Stimulated activated CD8-positive, alpha-beta memory T cell treated with anti-CD3 and anti-CD28 coated beads, Interleukin-7, amount 100 ng/mL, for 24 hours (primary cell): ENCODE data around the gene PPP1R9B.

Experiments used
- DNase-seq: peaks from one replicate; pipeline ENCODE4 v3.0.0-alpha.2; 2020; ENCODE audit warnings: low read depth

The PPP1R9B gene

DNA sequence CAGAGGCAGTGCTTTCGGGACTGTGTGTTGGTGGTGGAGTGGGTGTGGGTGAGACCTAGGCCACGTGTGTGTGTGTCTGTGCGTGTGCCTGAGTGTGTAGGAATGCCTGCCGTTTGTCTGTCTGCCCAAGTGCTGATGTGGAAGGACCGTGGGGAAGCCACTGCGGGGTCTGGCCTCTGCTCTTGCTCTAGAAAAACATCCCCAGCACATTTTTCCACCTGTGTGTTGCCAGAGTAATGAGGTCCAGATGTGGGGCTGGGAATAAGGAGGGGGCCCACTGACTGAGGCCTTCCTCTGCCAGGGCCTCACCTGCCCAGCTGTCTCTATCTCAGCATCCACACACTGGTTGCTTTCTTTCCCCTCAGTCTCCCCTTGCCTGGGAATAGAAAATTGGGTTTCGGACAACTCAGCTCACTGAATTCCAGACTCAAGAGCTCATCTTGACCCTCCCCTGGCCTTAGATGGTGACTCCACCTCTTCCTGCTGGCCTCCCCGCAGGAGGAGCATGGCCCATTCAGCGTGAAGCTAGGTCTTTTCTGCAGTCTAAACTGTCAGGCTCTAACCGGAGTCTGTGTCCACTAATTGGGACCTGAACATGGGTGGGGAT, 23.0 kb upstream of the PPP1R9B start:
- no peak for DNase-seq

DNA sequence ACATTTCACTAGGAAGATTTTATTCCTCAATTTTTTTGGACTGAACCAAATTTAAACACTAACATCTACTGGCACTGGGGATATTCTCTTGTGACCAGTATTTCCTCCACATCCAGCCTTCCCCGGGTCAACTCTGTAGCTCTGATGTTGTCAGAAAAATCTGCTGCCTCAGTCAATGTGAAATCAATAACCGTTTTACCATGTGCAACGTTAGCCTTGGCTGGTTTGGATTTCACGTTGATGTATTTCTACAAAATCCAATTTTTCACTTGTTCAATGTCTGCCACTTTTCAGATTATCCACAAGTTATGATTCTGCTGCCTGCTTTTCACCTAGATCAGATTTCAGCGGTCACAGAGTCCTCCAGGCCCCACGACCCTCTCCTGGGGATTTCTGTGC, 22.5 kb upstream of the PPP1R9B start:
- no peak for DNase-seq

DNA sequence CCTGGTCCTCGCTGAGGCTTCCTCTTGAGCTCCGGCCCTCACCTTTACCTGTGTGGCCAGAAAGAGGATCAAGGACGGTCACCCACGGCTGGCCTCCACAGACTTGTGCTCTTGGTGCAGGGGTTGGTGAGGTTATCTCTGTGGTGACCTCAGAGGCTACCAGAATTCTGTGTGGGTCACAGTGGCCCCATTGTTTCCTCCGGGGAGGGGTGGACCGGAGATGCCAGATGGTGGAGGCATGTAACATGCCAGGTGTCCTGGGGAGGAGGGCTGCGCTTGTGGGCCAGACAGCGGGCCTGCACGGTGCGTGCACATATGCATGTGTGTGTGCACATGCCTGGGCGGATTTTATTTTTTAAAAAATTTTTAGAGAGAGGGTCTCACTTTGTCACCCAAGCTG, 21.7 kb upstream of the PPP1R9B start:
- DNase-seq: no peak

DNA sequence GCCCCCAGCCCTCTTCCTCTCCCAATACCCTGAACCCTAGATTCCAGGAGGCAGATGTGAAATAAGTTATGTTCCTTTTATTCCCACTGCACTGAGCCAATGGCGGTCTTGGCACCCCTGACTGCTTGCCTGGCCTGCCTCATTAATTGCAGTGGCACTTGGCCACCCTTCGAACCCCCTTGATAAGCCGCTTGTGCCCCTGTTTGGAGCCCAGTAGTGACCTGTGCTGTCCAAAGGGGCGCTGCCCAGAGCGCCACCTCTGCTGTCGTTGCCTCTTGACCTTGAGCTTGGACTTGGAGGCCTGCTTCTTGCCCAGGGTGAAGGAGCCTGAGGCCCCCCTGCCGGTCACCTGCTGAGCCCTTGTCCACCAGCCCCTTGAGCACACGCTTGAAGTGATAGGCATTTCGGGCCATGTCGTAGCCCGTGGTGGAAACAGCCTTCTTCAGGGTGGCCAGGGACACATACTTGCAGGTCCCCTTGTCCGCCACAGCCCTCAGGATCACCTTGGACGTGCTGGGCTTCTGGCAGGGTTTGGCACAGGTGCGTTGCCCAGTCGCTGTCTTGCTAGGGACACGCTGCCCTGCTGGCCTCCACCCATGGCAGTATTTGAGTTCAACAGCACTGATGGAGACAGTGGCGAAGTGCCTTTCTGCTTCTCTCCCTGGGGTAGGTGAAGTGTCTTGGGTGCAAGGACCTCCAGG, 21.0 kb upstream of the PPP1R9B start:
- DNase-seq: no peak

GRCh38 chr17:50170662-50171370, 20.3 kb upstream of the PPP1R9B start:
- no peak for DNase-seq

- DNase-seq: no peak
Observed at GRCh38 chr17:50169881-50170459, 19.5 kb upstream of the PPP1R9B start.

DNA sequence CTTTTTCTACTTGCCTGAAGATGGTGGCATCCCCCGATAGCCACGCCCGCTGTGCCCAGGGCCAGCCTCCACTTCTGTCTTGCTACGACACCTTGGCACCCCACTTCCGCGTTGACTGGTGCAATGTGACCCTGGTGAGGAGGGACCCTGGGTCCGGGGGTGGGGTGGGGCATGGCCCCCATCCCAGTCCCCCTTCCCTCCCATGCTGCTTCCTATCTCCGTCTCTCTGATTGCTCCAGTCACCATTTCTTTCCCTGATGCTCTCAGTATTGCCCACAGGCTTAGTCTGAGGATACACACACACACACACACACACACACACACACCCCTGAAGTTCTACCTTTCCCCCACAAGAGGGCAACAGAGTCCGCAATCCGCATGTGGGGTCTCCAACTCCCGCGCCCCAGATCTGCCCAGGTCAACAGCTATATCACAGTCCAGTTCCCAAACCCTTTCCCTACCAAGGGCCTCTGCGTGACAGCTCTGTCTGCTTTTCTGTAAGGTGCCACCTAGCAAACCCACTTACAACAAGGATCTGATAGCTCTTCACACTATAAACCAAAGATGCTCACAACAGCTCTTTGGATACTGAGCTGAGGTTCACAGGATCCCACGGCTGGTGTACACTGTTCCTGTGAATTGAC, 18.8 kb upstream of the PPP1R9B start:
- DNase-seq: no peak

GRCh38 chr17:50168319-50168718, 17.8 kb upstream of the PPP1R9B start:
- DNase-seq: no peak

DNA sequence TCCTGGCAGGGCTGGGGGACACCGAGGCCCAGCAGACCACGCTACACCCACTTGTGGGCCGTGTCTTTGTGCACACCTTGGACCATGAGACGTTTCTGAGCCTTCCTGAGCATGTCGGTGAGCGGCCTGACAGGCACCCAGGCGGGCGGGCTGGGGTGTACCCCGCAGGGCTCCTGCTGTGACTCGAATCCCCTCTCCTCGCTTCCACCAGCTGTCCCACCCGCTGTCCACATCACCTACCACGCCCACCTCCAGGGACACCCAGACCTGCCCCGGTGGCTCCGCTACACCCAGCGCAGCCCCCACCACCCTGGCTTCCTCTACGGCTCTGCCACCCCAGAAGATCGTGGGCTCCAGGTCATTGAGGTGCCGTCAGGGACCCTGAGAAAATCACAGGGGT, 16.9 kb upstream of the PPP1R9B start:
- DNase-seq: no peak

DNA sequence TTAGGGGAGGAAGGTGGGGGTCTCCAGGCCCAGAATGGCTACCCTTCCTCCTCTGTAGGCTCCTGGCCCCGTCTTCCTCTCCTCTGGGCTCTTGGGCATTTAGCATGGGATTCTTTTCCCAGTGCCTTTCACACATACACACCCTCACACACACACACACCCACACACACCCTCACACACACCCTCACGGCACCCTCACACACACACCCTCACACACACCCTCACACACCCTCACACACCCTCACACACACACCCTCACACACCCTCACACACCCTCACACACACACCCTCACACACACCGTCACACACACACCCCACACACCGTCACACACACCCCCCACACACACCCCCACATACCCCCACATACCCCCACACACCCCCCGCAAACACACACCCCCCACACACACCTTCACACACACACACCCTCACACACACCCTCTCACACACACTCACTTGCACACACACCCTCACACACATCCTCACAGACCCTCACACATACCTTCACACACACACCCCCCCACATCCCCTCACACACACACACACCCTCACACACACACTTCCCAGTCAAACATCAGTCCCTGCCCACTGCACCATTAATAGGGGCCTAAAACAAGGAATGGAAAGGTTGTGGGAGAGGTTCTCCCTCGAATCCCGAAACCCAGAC, 16.2 kb upstream of the PPP1R9B start:
- DNase-seq: no peak

GRCh38 chr17:50165867-50166517, 15.5 kb upstream of the PPP1R9B start, which contains the start of gene SGCA:
TSS of gene SGCA (plus strand) at chr17:50166005. CDS start at chr17:50166041, 36 bp downstream.
- no peak for DNase-seq

- no peak for DNase-seq
Observed at GRCh38 chr17:50165466-50165865, 15.0 kb upstream of the PPP1R9B start.

- DNase-seq: no peak
Observed at GRCh38 chr17:50165066-50165465, 14.6 kb upstream of the PPP1R9B start.

DNA sequence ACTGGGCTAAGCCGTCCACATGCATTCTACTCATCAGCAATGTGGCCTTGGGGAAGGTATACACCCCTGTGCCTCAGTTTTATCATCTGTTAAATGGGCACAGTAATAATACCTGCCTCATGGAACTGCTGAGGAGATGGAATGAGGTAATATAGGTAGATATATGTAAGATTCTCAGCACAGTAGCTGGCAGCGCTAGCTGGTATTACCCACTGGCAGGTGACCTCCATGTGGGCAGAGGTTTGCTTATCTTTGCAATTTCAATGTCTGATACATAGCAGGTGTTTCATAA, 14.2 kb upstream of the PPP1R9B start:
- DNase-seq: no peak

- no peak for DNase-seq
Observed at GRCh38 chr17:50163843-50164696, 13.6 kb upstream of the PPP1R9B start.

- no peak for DNase-seq
Observed at GRCh38 chr17:50162466-50163254, 12.2 kb upstream of the PPP1R9B start.

DNA sequence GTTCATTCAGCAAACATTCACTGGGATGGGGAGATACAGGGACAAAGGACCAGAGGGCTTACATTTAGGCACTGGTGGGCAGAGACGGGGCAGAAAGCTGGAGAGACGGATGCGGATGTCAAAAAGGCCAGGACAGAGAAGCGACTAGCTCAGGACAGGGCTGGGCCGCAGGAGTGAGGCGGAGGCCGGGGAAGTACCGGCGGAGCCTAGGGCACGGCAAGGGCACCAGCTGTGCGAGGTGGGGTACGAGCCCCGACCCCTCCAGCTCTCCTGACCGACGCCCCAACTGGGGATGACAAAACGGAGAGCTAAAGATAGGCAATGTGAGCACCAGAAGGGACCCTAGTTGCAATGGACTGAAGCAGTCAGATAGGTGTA, 11.4 kb upstream of the PPP1R9B start:
- no peak for DNase-seq

GRCh38 chr17:50161023-50161910, 10.8 kb upstream of the PPP1R9B start:
- DNase-seq: peak; percentile 90

DNA sequence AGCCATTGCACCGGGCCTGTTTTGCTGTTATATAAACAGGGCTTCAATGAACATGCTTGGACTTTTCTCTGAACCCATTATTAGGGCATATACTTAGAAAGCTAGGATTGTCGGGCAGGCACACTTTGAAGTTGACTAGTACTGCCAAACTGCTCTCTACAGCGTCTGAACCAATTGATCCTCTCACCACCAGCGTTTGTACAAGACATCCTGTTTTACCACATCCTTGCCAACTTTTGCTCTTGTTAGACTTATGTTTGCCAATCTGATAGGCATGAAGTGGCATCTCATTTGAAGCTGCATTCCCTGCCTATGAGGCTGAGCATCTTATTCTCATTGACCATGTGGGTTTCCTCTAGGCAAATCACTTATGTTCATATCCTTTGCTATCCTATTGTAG, 7.4 kb upstream of the PPP1R9B start:
- DNase-seq: no peak
